HG02870 (cell line): ENCODE data around the gene ENO4.

ENCODE experiments used
- ATAC-seq: cut with Tn5 transposase; IDR thresholded peaks from one replicate; pipeline ENCODE4 v1.9.1; 2021; ENCODE audit warnings: mild to moderate bottlenecking, moderate library complexity; ENCODE audit not compliant: unreplicated experiment

Gene ENO4

DNA sequence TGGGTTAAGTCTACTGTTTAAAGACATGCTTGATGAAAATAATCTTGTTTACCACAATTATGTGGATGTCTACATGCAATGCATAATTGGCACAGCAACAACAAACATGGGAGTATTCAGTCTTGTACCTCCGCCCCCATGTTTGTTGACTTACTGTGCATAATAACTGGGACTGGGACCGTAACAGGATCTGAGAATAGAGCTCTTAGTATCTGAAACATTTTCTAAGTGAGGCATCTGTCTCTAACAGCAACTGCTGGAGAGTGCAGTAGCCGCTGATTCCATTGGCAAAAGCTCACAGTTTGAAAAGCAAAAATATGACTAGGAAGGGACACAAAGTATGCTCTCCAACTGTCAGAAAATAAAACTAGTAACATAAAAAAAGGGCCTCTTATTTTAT, 61.6 kb downstream of the ENO4 start:
- no peak for ATAC-seq

DNA sequence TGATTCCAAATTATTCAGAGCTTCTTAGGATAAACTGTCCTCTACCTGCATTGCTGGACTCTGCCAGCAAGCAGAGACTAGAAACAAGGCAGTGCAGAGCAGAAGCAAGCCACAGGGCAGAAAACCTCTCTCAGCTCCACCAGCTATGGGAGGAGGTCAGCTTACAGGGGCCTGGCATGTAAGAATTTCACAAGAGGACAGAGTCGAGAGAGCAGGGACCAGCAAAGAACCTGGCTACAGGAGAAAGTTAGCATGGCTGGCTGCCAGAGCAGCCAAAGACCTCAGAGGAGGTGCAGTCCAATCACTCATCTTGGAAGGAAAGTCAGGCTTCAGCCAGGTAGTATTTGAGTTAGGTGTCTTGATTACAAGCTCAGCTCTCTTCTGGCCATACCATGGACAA, 62.9 kb downstream of the ENO4 start:
- ATAC-seq = no peak

DNA sequence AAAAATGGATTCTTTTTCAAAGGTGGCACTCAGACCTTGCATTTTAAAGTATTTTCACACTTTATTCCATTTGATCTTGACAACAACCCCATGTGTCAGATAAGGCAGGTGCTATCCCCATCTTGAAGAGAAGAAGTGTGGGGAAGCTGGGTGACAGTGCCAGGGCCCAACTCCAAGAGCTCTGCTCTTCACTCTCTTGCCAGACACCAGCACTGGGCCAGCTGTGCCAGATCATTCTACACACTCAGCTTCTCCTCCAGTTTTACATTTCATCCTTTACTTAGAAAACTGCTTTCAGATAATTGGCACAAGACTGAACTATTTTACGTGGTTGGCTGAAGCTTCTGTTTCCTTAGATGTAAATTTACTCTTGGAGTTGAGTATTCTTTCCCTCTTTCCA, 64.4 kb downstream of the ENO4 start:
- ATAC-seq = no peak

- no peak for ATAC-seq
These were observed 66.0 kb downstream of the ENO4 start for GRCh38 chr10:116915340-116915739.

- ATAC-seq = no peak
These were observed 68.2 kb downstream of the ENO4 start for GRCh38 chr10:116917481-116917880.

GRCh38 chr10:116918583-116918982, 69.3 kb downstream of the ENO4 start:
- no peak for ATAC-seq

GRCh38 chr10:116919164-116919563, 69.9 kb downstream of the ENO4 start:
- no peak for ATAC-seq

DNA sequence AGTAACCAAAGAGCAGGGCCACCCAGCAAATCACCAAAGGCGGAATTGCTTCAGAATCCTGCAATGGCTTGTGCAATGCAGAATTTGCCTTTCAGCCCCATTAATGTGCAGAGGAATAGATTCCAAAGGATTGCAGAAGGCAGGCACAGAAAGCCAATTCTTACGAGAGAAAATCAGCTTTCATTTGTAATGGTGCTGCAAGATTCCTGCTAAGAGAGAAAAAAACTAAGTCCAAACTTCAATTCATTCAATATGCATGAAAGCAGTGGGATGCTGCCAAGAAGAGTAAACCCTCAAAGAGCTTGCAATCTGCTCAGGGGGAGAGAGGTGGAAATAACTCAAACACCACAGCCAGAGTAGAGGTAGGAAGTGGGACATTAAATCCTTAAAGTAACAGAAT, 70.4 kb downstream of the ENO4 start:
- ATAC-seq = no peak

DNA sequence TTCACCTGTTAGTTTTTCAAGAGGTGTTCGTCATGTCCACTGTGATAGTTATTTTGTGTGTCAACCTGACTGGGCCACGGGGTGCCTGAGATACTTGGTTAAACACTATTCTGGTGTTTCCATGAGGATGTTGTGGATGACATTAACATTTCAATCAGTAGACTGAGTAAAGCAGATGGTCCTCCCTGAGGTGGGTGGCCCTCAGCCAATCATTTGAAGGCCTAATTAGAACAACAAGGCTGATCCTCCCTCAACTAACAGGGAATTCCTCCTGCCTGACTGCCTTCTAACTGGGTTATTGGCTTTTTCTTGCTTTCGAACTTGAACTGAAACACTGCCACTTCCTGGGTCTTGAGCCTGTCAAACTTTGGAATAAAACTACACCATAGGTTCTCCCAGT, 75.8 kb downstream of the ENO4 start:
- no peak for ATAC-seq

DNA sequence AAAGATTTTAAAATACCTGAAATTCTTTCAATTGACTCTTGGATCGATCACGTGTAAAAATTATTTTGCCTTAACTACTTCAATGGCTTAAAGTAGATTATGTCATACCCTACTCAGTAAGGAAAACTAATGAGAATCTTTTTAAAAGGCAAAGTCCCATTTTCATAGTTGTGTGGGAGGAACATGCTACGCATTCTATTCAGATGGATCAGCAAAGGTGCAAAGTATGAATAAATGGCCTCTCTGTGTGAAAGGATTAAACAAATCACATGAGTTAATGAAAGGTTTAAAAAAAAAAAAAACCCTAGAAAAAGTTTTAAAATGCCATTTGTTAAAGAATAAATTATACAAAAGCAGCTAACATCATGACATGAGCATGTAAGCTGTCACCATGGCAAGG, 77.1 kb downstream of the ENO4 start:
- ATAC-seq = no peak

DNA sequence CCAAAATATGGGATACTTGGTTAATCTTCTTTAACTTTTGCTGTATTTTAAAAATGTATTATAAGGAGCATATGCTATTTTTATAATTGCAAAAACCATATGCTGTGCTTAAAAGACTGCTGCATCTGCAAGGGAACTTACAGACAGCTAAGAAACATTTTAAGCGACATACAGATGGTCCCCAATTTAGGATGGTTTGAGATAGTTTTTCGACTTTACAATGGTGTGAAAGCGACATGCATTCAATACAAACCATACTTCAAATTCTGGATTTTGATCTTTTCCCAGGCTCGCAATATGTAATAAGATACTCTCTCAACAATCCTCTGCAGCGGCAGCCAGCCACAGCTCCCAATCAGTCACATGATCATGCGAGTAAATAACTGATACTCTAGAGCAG, 82.5 kb downstream of the ENO4 start:
- no peak for ATAC-seq
